Spleen (tissue), 7 donors: ENCODE measurements around the gene UVSSA.

ENCODE experiments used
- POLR2A ChIP-seq, 3 donors: fragments of 450-650 bp; IDR thresholded peaks; one replicate each; pipeline ENCODE4 v1.5.1; 2017; ENCODE audit warnings: antibody characterized with exemption in 3 of 3, mild to moderate bottlenecking in 1 of 3
- POLR2AphosphoS5 ChIP-seq, 3 donors: sonication (generic); formaldehyde crosslinking; IDR thresholded peaks; one replicate each; pipeline ENCODE4 v1.5.1; 2017; ENCODE audit warnings: antibody characterized with exemption in 3 of 3
- TF ChIP-seq, protein P1 (sequence below), 11 experiments: fragments of 200-600 bp in 7 of 11; fragments of 450-650 bp in 4 of 11; sonication (generic) in 4 of 11; IDR thresholded peaks in 8 of 11; conservative IDR thresholded peaks in 3 of 11; 1 replicate in 7 of 11; 2 replicates in 4 of 11; pipeline versions ENCODE4 v1.4.0 to v1.8.0; 2016 to 2021; ENCODE audit warnings: antibody characterized with exemption in 11 of 11, inconsistent platforms in 4 of 11, mild to moderate bottlenecking in 1 of 11
- donor health status: DM: no; HTN: no; CAD: no; lungs with moderate emphysema.
- donor health status: DM: no; HTN: no; CAD: no.
- donor health status: DM: no; HTN: no; CAD: no.

DNA sequence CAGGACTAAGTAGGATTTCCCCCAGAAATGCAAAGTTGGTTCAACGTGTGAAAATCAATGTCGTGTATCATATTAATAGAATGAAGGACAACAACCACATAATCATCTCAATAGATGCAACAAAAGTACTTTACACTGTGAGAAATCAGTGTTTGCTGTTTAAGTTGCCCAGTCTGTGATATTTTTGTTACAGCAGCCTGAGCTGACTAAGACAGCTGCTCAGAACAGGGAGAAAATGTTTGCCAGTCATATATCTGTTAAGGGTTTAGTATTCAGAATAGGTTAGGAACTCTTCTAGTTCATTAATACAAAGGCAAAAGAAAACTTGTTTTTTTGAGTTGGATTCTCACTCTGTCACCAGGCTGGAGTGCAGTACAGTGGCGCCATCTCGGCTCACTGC, 44.8 kb upstream of the UVSSA start:
- TF ChIP-seq, protein P1, sequence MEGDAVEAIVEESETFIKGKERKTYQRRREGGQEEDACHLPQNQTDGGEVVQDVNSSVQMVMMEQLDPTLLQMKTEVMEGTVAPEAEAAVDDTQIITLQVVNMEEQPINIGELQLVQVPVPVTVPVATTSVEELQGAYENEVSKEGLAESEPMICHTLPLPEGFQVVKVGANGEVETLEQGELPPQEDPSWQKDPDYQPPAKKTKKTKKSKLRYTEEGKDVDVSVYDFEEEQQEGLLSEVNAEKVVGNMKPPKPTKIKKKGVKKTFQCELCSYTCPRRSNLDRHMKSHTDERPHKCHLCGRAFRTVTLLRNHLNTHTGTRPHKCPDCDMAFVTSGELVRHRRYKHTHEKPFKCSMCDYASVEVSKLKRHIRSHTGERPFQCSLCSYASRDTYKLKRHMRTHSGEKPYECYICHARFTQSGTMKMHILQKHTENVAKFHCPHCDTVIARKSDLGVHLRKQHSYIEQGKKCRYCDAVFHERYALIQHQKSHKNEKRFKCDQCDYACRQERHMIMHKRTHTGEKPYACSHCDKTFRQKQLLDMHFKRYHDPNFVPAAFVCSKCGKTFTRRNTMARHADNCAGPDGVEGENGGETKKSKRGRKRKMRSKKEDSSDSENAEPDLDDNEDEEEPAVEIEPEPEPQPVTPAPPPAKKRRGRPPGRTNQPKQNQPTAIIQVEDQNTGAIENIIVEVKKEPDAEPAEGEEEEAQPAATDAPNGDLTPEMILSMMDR (IDR thresholded peaks at IDR 0.05 in 8 of 11, conservative IDR thresholded peaks at IDR 0.05 in 3 of 11), result no peak
- TF ChIP-seq POLR2AphosphoS5 (IDR thresholded peaks at IDR 0.05) (no peak), POLR2A (IDR thresholded peaks at IDR 0.05) (no peak)
